GM12875 (cell line): Measurements from ENCODE around the gene ATP7B.

Experiments used
- H3K4me3 ChIP-seq: one replicate; pipeline ENCODE4 v1.5.1; 2011; ENCODE audit warnings: low read depth, low read length, control low read depth
- CTCF ChIP-seq: IDR thresholded peaks from 2 replicates; pipeline ENCODE4 v1.5.1; 2011; ENCODE audit warnings: low read depth, mild to moderate bottlenecking, control low read depth, inconsistent platforms, low read length, moderate library complexity, borderline replicate concordance; ENCODE audit not compliant: insufficient read depth

The ATP7B gene

GRCh38 chr13:51978796-51979556 is 32.3 kb downstream of the ATP7B start:
- no peak for TF ChIP-seq CTCF

GRCh38 chr13:51977625-51978024 is 33.6 kb downstream of the ATP7B start:
- no peak overlapping the region for H3K4me3 ChIP-seq
- TF ChIP-seq CTCF = no peak

More at GRCh38 chr13:51978796-51979556, 32.3 kb downstream of the ATP7B start:
- H3K4me3 ChIP-seq = no peak overlapping the region

GRCh38 chr13:51976890-51977289 is 34.4 kb downstream of the ATP7B start:
- H3K4me3 ChIP-seq = no peak overlapping the region
- TF ChIP-seq CTCF = no peak

GRCh38 chr13:51976423-51976822 is 34.8 kb downstream of the ATP7B start:
- H3K4me3 ChIP-seq = no peak overlapping the region
- TF ChIP-seq CTCF = no peak

DNA sequence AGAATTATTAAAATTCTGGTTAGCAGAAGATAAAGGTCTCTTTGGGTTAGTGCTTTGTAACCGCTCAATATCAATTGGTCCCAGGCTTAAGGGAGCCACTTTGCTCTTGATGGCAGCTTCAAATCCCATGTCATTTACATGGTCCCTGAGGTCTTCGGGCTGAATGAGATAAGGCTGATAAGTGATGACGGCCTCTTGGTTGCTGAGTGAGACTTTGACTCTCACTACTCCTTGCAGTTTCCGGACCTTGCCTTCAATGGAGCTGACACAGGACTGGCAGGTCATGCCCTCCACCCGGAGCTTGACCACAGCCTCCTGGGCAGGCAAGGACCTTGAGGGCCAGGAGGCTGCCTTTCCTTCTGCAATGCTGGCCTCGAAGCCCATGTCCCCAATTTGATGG is 36.8 kb downstream of the ATP7B start:
- TF ChIP-seq CTCF = no peak
- no peak overlapping the region for H3K4me3 ChIP-seq

- TF ChIP-seq CTCF = no peak
- no peak overlapping the region for H3K4me3 ChIP-seq
Observed at GRCh38 chr13:51971520-51972426, 39.5 kb downstream of the ATP7B start.
